GM23338 (cell line): Measurements from ENCODE around the gene MALRD1. TPM values are rescaled to one million over a fixed set of nuclear protein-coding genes. Genes with fewer than 3 reads are reported as not detected.

Experiments used
- ATAC-seq: fragments of 200-7000 bp; cut with Tn5 transposase; 3 replicates; pipeline ENCODE4 v1.9.1; 2020
- DNase-seq: peaks from one replicate; pipeline ENCODE4 v3.0.0-alpha.2; 2015; ENCODE audit warnings: low spot score
- H2AFZ ChIP-seq: fragments of 200-600 bp; sonication (generic); 2 replicates; pipeline ENCODE4 v1.8.0; 2016; ENCODE audit warnings: antibody characterized with exemption, mild to moderate bottlenecking, moderate library complexity
- H3F3A ChIP-seq: fragments of 200-600 bp; sonication (generic); replicated peaks from 2 replicates; pipeline ENCODE4 v1.8.0; 2017; ENCODE audit warnings: antibody characterized with exemption, mixed run types, low read depth
- H3K27ac ChIP-seq: fragments of 200-600 bp; sonication (generic); 2 replicates; pipeline ENCODE4 v1.6.1; 2016; ENCODE audit warnings: low read depth
- H3K27me3 ChIP-seq: fragments of 200-600 bp; sonication (generic); 2 replicates; pipeline ENCODE4 v1.8.0; 2016; ENCODE audit warnings: mild to moderate bottlenecking, mixed run types, moderate library complexity; ENCODE audit not compliant: insufficient read depth
- H3K36me3 ChIP-seq: fragments of 200-600 bp; sonication (generic); 2 replicates; pipeline ENCODE4 v1.8.0; 2016; ENCODE audit warnings: mild to moderate bottlenecking; ENCODE audit not compliant: insufficient read depth
- H3K4me1 ChIP-seq: fragments of 200-600 bp; sonication (generic); 2 replicates; pipeline ENCODE4 v1.8.0; 2016; ENCODE audit warnings: mild to moderate bottlenecking, moderate library complexity; ENCODE audit not compliant: insufficient read depth
- H3K4me2 ChIP-seq: fragments of 200-600 bp; sonication (generic); 2 replicates; pipeline ENCODE4 v1.7.1; 2017; ENCODE audit warnings: mixed run types
- H3K4me3 ChIP-seq: fragments of 200-600 bp; sonication (generic); 2 replicates; pipeline ENCODE4 v1.6.1; 2016; ENCODE audit warnings: mixed run types
- H3K79me2 ChIP-seq: fragments of 200-600 bp; sonication (generic); replicated peaks from 2 replicates; pipeline ENCODE4 v1.8.0; 2017; ENCODE audit warnings: mild to moderate bottlenecking; ENCODE audit not compliant: insufficient read depth
- H3K9me2 ChIP-seq: fragments of 200-600 bp; sonication (generic); 2 replicates; pipeline ENCODE4 v1.8.0; 2017; ENCODE audit not compliant: insufficient read depth
- H4K20me1 ChIP-seq: fragments of 200-600 bp; sonication (generic); replicated peaks from 2 replicates; pipeline ENCODE4 v1.8.0; 2017; ENCODE audit warnings: mild to moderate bottlenecking; ENCODE audit not compliant: insufficient read depth
- H3K27ac Mint-ChIP-seq: 2 replicates; pipeline ENCODE4 v1.8.0; 2020; ENCODE audit warnings: inconsistent platforms, mild to moderate bottlenecking, moderate library complexity, mixed read lengths
- H3K27me3 Mint-ChIP-seq: 3 replicates; pipeline ENCODE4 v1.8.0; 2022; ENCODE audit warnings: low read depth, mild to moderate bottlenecking, moderate library complexity, mixed read lengths, inconsistent platforms; ENCODE audit not compliant: insufficient read depth, poor library complexity
- H3K36me3 Mint-ChIP-seq: 3 replicates; pipeline ENCODE4 v1.8.0; 2021; ENCODE audit warnings: low read depth, mild to moderate bottlenecking, inconsistent platforms, moderate library complexity, mixed read lengths
- H3K4me1 Mint-ChIP-seq: 3 replicates; pipeline ENCODE4 v1.8.0; 2020; ENCODE audit warnings: mild to moderate bottlenecking, inconsistent platforms, mixed read lengths
- H3K4me3 Mint-ChIP-seq: 3 replicates; pipeline ENCODE4 v1.8.0; 2021; ENCODE audit warnings: moderate library complexity, mild to moderate bottlenecking, inconsistent platforms, mixed read lengths
- H3K9me3 Mint-ChIP-seq: 3 replicates; pipeline ENCODE4 v1.8.0; 2020; ENCODE audit warnings: moderate library complexity, mild to moderate bottlenecking, inconsistent platforms, mixed read lengths
- CREB1 ChIP-seq: fragments of 250-450 bp; sonication (Bioruptor Pico); IDR thresholded peaks from 2 replicates; pipeline ENCODE4 v1.5.0; 2020; ENCODE audit warnings: low read depth, mild to moderate bottlenecking, moderate library complexity
- REST ChIP-seq: IDR thresholded peaks from one replicate; pipeline ENCODE4 v1.6.1; 2018; ENCODE audit warnings: antibody characterized with exemption; ENCODE audit not compliant: unreplicated experiment
- ZNF114 ChIP-seq: fragments of 250-450 bp; sonication (Bioruptor Pico); IDR thresholded peaks from 2 replicates; pipeline ENCODE4 v1.5.0; 2020; ENCODE audit warnings: mild to moderate bottlenecking, moderate library complexity
- ZNF462 ChIP-seq: fragments of 250-450 bp; sonication (Bioruptor Pico); IDR thresholded peaks from 2 replicates; pipeline ENCODE4 v1.5.0; 2020; ENCODE audit warnings: mild to moderate bottlenecking, moderate library complexity
- polyA plus RNA-seq: library from polyadenylated mRNA; unstranded; fragments of >200 nt; fragmentation: Nextera tagmentation; extraction: Ambion mirVana; gene quantifications from 2 replicates; pipeline ENCODE4 v1.2.1, GENCODE V29; 2016
- total RNA-seq: library from RNA; depleted of rRNA; stranded (reverse); fragments of >200 nt; shearing (Covaris generic); gene quantifications from 2 replicates; pipeline ENCODE4 v1.2.3, GENCODE V29; 2014
- TF ChIP-seq, protein P1 (sequence below): IDR thresholded peaks from 2 replicates; pipeline ENCODE4 v1.6.1; 2016; ENCODE audit warnings: antibody characterized with exemption

MALRD1 gene
- total and polyA plus RNA-seq, 2 experiments from 2014 or later, result 0.42 to 1.9 TPM

DNA sequence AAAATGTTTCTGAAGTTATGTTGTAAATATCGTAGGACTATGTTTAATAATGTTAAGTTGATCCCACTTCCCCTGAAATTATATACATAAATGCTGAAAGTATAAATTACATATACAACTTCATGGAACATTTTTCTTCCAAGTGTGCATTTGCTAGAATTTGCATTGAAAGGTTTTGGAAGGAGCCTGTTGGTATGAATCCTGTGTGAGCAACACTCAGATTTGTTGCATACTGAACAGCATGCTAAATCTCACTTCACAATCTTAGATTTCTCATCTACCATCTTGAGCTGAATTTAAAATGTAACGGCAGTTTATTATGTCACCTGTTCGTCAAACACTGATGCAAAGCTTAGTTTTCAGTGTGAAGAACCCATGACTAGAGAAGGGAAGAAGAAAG is 172.6 kb downstream of the MALRD1 start:
- Histone ChIP-seq H3K79me2 (no peaks in the 10 kb centered on the region), H2AFZ (no peak overlapping the region), H3K27ac (no peak overlapping the region), H3K9me2 (no peaks in the 10 kb centered on the region), H3K27me3 (no peaks in the 10 kb centered on the region), H4K20me1 (no peaks in the 10 kb centered on the region), H3K36me3 (no peaks in the 10 kb centered on the region), H3F3A (no peaks in the 10 kb centered on the region), H3K4me3 (no peak overlapping the region), H3K4me2 (no peak overlapping the region), H3K4me1 (no peaks in the 10 kb centered on the region)
- no peak overlapping the region for H3K27ac Mint-ChIP-seq
- DNase-seq (no peak), ATAC-seq (no peak)
- H3K27me3 Mint-ChIP-seq, result no peaks in the 10 kb centered on the region
- TF ChIP-seq REST (no peak), ZNF462 (CRISPR knock-in tag) (no peak), CREB1 (CRISPR knock-in tag) (no peak), ZNF114 (CRISPR knock-in tag) (no peak)
- TF ChIP-seq, protein P1, sequence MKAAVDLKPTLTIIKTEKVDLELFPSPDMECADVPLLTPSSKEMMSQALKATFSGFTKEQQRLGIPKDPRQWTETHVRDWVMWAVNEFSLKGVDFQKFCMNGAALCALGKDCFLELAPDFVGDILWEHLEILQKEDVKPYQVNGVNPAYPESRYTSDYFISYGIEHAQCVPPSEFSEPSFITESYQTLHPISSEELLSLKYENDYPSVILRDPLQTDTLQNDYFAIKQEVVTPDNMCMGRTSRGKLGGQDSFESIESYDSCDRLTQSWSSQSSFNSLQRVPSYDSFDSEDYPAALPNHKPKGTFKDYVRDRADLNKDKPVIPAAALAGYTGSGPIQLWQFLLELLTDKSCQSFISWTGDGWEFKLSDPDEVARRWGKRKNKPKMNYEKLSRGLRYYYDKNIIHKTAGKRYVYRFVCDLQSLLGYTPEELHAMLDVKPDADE, result no peak
- H3K9me3 Mint-ChIP-seq, result 0 out of 3 replicates have a peak, but pooled peaks cover 4% of the 10 kb centered on the region
- H3K4me3 Mint-ChIP-seq, result no peak overlapping the region
- no peaks in the 10 kb centered on the region for H3K4me1 Mint-ChIP-seq
- H3K36me3 Mint-ChIP-seq, result no peaks in the 10 kb centered on the region
